Measurements from ENCODE around the gene CHCHD2. TPM values are rescaled to one million over a fixed set of nuclear protein-coding genes. Genes with fewer than 3 reads are reported as not detected.

Gene CHCHD2
- total and polyA plus RNA-seq, 9 of the 15 experiments (the other 6 are each of a cell fraction or from before 2014, with no cell fraction given), result 145 to 1,044 (median 648) TPM

GRCh38 chr7:56062382-56062781 lies 43.9 kb downstream of the CHCHD2 start (continued):
- TF ChIP-seq ZNF175 (CRISPR knock-in tag; IDR thresholded peaks at IDR 0.05; ENCODE audit: low read depth) (no peak), STAG1 (CRISPR knock-in tag; IDR thresholded peaks at IDR 0.05; ENCODE audit: borderline replicate concordance) (no peak), MAFK (IDR thresholded peaks at IDR 0.05; ENCODE audit: low read length) (0 out of 2 replicates have a peak, but pooled peaks have one; percentile 11), REST (IDR thresholded peaks at IDR 0.05; ENCODE audit: borderline replicate concordance) (no peak), REST (CRISPR knock-in tag; IDR thresholded peaks at IDR 0.05; ENCODE audit: low read depth) (no peak), TBP (optimal IDR thresholded peaks at IDR 0.05; ENCODE audit: low read depth, low read length) (no peak), UBTF (IDR thresholded peaks at IDR 0.05; ENCODE audit: borderline replicate concordance in 1 of 2, low read depth in 2 of 2, low read length in 2 of 2) (no peak), PHB (CRISPR knock-in tag; IDR thresholded peaks at IDR 0.05) (no peak), RBM14 (IDR thresholded peaks at IDR 0.05; ENCODE audit: borderline replicate concordance, insufficient read depth, low read depth, low read length) (no peak), USF1 (CRISPR knock-in tag; IDR thresholded peaks at IDR 0.05) (no peak)
- TF ChIP-seq, protein P1, sequence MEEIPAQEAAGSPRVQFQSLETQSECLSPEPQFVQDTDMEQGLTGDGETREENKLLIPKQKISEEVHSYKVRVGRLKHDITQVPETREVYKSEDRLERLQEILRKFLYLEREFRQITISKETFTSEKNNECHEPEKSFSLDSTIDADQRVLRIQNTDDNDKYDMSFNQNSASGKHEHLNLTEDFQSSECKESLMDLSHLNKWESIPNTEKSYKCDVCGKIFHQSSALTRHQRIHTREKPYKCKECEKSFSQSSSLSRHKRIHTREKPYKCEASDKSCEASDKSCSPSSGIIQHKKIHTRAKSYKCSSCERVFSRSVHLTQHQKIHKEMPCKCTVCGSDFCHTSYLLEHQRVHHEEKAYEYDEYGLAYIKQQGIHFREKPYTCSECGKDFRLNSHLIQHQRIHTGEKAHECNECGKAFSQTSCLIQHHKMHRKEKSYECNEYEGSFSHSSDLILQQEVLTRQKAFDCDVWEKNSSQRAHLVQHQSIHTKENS (CRISPR knock-in tag; IDR thresholded peaks at IDR 0.05), result no peak

All from K562 (cell line).